GM12801 (cell line): ENCODE measurements around the gene SPATA25.

Source experiments
- TF ChIP-seq, protein P1 (sequence below): IDR thresholded peaks from one replicate; pipeline ENCODE4 v1.5.1; 2011; ENCODE audit warnings: control low read depth; ENCODE audit not compliant: insufficient read length; ENCODE audit errors: extremely low read depth

Gene SPATA25

GRCh38 chr20:45886590-45887345 is 654 bp downstream of the SPATA25 start:
- TF ChIP-seq, protein P1, sequence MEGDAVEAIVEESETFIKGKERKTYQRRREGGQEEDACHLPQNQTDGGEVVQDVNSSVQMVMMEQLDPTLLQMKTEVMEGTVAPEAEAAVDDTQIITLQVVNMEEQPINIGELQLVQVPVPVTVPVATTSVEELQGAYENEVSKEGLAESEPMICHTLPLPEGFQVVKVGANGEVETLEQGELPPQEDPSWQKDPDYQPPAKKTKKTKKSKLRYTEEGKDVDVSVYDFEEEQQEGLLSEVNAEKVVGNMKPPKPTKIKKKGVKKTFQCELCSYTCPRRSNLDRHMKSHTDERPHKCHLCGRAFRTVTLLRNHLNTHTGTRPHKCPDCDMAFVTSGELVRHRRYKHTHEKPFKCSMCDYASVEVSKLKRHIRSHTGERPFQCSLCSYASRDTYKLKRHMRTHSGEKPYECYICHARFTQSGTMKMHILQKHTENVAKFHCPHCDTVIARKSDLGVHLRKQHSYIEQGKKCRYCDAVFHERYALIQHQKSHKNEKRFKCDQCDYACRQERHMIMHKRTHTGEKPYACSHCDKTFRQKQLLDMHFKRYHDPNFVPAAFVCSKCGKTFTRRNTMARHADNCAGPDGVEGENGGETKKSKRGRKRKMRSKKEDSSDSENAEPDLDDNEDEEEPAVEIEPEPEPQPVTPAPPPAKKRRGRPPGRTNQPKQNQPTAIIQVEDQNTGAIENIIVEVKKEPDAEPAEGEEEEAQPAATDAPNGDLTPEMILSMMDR, result no peak

DNA sequence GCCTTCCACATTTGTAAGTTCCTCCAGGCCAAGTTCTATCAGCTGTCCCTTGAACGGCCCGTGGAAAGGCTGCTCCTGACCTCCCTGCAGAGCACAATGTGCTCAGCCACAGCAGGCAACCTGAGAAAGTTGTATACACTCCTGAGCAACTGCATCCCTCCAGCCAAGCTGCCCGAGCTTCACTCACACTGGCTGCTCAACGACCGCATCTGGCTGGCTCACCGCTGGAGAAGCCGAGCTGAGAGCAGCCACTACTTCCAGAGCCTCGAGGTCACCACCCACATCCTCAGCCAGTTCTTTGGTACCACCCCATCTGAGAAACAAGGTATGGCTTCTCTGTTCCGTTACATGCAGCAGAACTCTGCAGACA is 4.3 kb downstream of the SPATA25 start:
- TF ChIP-seq, protein P1, result no peak

- TF ChIP-seq, protein P1, result no peak
These were observed 4.8 kb downstream of the SPATA25 start for GRCh38 chr20:45882469-45883099.

- TF ChIP-seq, protein P1, result no peak
These were observed 6.2 kb downstream of the SPATA25 start, which contains the start of gene ZSWIM1 for GRCh38 chr20:45880988-45881788. Gene ZSWIM1 (plus strand): TSS chr20:45881227. CDS start chr20:45882593, 1,366 bp downstream.

DNA sequence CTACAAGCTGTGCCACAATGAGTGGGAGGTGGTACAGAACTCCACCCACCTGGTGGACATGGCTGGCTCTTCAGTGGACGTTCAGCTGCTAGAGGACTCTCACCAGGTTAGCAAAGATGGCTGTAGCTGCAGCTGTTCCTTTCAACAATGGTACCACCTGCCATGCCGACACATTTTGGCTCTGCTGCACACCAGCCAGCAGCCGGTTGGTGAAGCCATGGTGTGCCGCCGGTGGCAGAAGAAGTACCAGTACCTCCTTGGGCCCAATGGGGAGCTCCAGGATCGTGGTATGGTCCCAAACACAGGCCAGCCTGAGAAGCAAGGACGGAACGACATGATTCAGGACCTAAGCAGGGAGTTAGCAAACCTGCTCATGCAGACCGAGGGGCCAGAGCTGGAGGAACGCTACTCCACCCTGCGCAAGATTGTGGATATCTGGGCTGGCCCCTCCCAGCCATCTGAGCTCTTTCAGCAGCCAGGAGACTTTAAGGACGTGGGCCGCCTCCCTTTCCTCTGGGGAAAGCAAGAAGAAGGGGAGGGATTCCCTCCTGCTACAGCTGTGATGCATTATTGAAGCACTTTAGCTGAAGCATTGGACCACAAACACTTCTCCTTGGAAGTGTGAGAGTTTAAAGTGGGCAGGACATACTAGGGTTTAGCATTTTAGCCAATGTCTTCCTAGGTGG is 9.2 kb downstream of the SPATA25 start:
- TF ChIP-seq, protein P1, result no peak

DNA sequence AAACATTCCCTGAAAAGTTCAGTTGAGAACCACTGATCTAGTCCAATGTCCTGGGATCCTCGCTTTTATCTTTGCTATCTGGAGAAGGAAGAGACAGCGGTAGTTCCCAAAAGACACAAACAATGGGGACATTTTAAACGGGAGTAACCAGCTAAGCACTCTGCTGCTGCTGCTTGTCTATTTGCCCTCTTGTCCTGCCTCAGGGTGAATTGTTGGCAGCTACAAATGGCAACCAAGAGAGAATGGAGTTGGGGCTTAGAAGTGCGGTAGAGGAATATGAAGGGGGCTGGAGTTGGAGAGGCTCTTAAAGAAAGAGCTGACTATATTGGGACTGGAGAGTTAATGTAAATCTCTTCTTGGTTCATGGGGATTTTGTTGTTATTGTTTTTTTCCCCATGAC is 12.8 kb downstream of the SPATA25 start:
- TF ChIP-seq, protein P1, result no peak
